Endothelial cell of umbilical vein (primary cell): Measurements from ENCODE around the gene C7. TPM values are rescaled to one million over a fixed set of nuclear protein-coding genes. Genes with fewer than 3 reads are reported as not detected.

Experiments used
- BruUV-seq: library from RNA; stranded (reverse); fragments of 400-500 nt; replicated peaks from 2 replicates; lab custom pipeline; 2021; lab: Mats Ljungman, UMichigan
- CTCF ChIA-PET: fragments of 300-600, 350-600 bp; sonication (Branson Sonifier 250); formaldehyde crosslinking; loops from one replicate; lab custom pipeline; 2021; ENCODE audit warnings: antibody characterized with exemption, inconsistent platforms; lab: Charles Lee
- POLR2A ChIA-PET: fragments of 300-600, 350-600 bp; sonication (Branson Sonifier 250); formaldehyde crosslinking; loops from one replicate; lab custom pipeline; 2021; ENCODE audit warnings: antibody characterized with exemption, inconsistent platforms; lab: Charles Lee
- DNase-seq: peaks from one replicate; pipeline ENCODE4 v3.0.0-alpha.2; 2011; ENCODE audit warnings: low read depth, low spot score
- FAIRE-seq: peaks from 2 replicates; lab custom pipeline; 2011; peaks lifted over from hg19 to GRCh38; lab: Jason Lieb, UNC
- H2AFZ ChIP-seq: 2 replicates; pipeline ENCODE4 v1.6.0; 2012; ENCODE audit warnings: low read depth, low read length, control low read depth, inconsistent platforms
- H3K27ac ChIP-seq: 2 replicates; pipeline ENCODE4 v1.5.1; 2011; ENCODE audit warnings: low read depth, mild to moderate bottlenecking, control low read depth, low read length, moderate library complexity; ENCODE audit not compliant: insufficient read depth
- H3K27me3 ChIP-seq, 2 experiments: 2 replicates each; pipeline versions ENCODE4 v1.6.0 to v1.6.1; 2011; ENCODE audit warnings: low read length in 2 of 2, mixed read lengths in 1 of 2; ENCODE audit not compliant: control insufficient read depth in 2 of 2, insufficient read depth in 2 of 2
- H3K36me3 ChIP-seq, 2 experiments: 2 replicates in 1 of 2; 3 replicates in 1 of 2; pipeline ENCODE4 v1.5.1; 2011; ENCODE audit warnings: low read length in 2 of 2, mild to moderate bottlenecking in 1 of 2, moderate library complexity in 1 of 2; ENCODE audit not compliant: control insufficient read depth in 2 of 2, insufficient read depth in 2 of 2; ENCODE audit errors: extremely low read depth in 1 of 2
- H3K4me1 ChIP-seq: 3 replicates; pipeline ENCODE4 v1.5.1; 2011; ENCODE audit warnings: mild to moderate bottlenecking, low read length; ENCODE audit not compliant: control insufficient read depth, insufficient read depth; ENCODE audit errors: extremely low read depth
- H3K4me2 ChIP-seq: 2 replicates; pipeline ENCODE4 v1.6.1; 2011; ENCODE audit warnings: low read length, control low read depth, mixed read lengths; ENCODE audit not compliant: insufficient read depth
- H3K4me3 ChIP-seq, 3 experiments: fragments of 200-600 bp in 1 of 3; sonication (generic), shearing (Covaris generic) in 1 of 3; replicated peaks in 1 of 3; 2 replicates each; pipeline ENCODE4 v1.5.1; 2011 to 2016; ENCODE audit warnings: control low read depth in 3 of 3, low read length in 3 of 3, mild to moderate bottlenecking in 2 of 3, inconsistent platforms in 1 of 3, low read depth in 1 of 3, moderate library complexity in 1 of 3; ENCODE audit not compliant: insufficient read depth in 1 of 3
- H3K79me2 ChIP-seq: 2 replicates; pipeline ENCODE4 v1.6.0; 2012; ENCODE audit warnings: low read length, inconsistent platforms; ENCODE audit not compliant: control insufficient read depth, insufficient read depth
- H3K9ac ChIP-seq: replicated peaks from 2 replicates; pipeline ENCODE3; 2011; ENCODE audit warnings: low read length, control low read depth; ENCODE audit not compliant: insufficient read depth; ENCODE audit errors: extremely low read depth
- H3K9me1 ChIP-seq: replicated peaks from 3 replicates; pipeline ENCODE4 v1.6.0; 2011; ENCODE audit warnings: mild to moderate bottlenecking, low read length; ENCODE audit not compliant: control insufficient read depth, insufficient read depth; ENCODE audit errors: extremely low read depth
- H3K9me3 ChIP-seq: replicated peaks from 2 replicates; pipeline ENCODE4 v1.5.1; 2012; ENCODE audit warnings: low read length, inconsistent platforms; ENCODE audit not compliant: control insufficient read depth, insufficient read depth
- H4K20me1 ChIP-seq: replicated peaks from 2 replicates; pipeline ENCODE3; 2011; ENCODE audit warnings: mild to moderate bottlenecking, low read length; ENCODE audit not compliant: control insufficient read depth, insufficient read depth; ENCODE audit errors: extremely low read depth
- CTCF ChIP-seq, 2 donors: IDR thresholded peaks; 1 replicate in 1 of 2; 2 replicates in 1 of 2; pipeline ENCODE4 v1.5.1; 2011; ENCODE audit warnings: low read length in 2 of 2, mild to moderate bottlenecking in 2 of 2, moderate library complexity in 2 of 2, control low read depth in 1 of 2, inconsistent platforms in 1 of 2, low read depth in 1 of 2; ENCODE audit not compliant: insufficient read depth in 1 of 2; ENCODE audit errors: extremely low read depth in 1 of 2
- EZH2 ChIP-seq: IDR thresholded peaks from 2 replicates; pipeline ENCODE4 v1.6.1; 2012; ENCODE audit warnings: borderline replicate concordance, low read depth, mild to moderate bottlenecking, moderate library complexity, low read length, inconsistent platforms; ENCODE audit not compliant: severe bottlenecking
- FOS ChIP-seq: IDR thresholded peaks from 2 replicates; pipeline ENCODE4 v1.6.1; 2011; ENCODE audit warnings: mild to moderate bottlenecking, low read length, moderate library complexity, borderline replicate concordance; ENCODE audit not compliant: insufficient read depth
- GATA2 ChIP-seq: IDR thresholded peaks from 2 replicates; pipeline ENCODE4 v1.7.0; 2011; ENCODE audit warnings: low read depth, mild to moderate bottlenecking, moderate library complexity, mixed read lengths, low read length; ENCODE audit not compliant: insufficient read length, insufficient read depth
- JUN ChIP-seq: IDR thresholded peaks from 2 replicates; pipeline ENCODE4 v1.6.1; 2011; ENCODE audit warnings: borderline replicate concordance, low read depth; ENCODE audit not compliant: insufficient read length, insufficient read depth
- MYC ChIP-seq: IDR thresholded peaks from one replicate; pipeline ENCODE4 v1.6.1; 2011; ENCODE audit warnings: mild to moderate bottlenecking, low read depth, low read length
- POLR2A ChIP-seq: IDR thresholded peaks from 2 replicates; pipeline ENCODE4 v1.6.1; 2012; ENCODE audit warnings: low read depth, mild to moderate bottlenecking, control low read depth, low read length
- POLR2AphosphoS5 ChIP-seq: IDR thresholded peaks from 2 replicates; pipeline ENCODE4 v1.6.1; 2012; ENCODE audit warnings: low read depth, mild to moderate bottlenecking, control low read depth, low read length, moderate library complexity; ENCODE audit not compliant: insufficient read depth
- dilution Hi-C: fragments of 300-500 bp; cut with MboI; formaldehyde crosslinking; loops from one replicate; pipeline ENCODE4 v1.15.0; 2019; ENCODE audit warnings: low sequenced_read_pairs; ENCODE audit not compliant: extremely low pct_ligation_motif_present
- intact Hi-C: fragments of 100-400 bp; cut with micrococcal nuclease; formaldehyde crosslinking; loops from one replicate; pipeline ENCODE4 v1.10.0; 2022
- polyA plus RNA-seq, 4 experiments: library from polyadenylated mRNA; depleted of rRNA in 3 of 4; stranded (reverse) in 3 of 4; unstranded in 1 of 4; fragments of >200 nt; gene quantifications; 2 replicates each; pipeline versions ENCODE4 v1.2.1 to v1.2.3, GENCODE V29; 2011 to 2012; ENCODE audit warnings: missing spikeins in 1 of 4
- total RNA-seq: library from RNA; stranded (reverse); gene quantifications from 2 replicates; pipeline ENCODE4 v1.2.3, GENCODE V29; 2021
- TF ChIP-seq, protein P1 (sequence below): IDR thresholded peaks from 2 replicates; pipeline ENCODE4 v1.6.1; 2011; ENCODE audit not compliant: insufficient read depth, insufficient read length

The C7 gene
- total and polyA plus RNA-seq, 2 donors (not counting 3 experiments of a cell fraction or from before 2014, with no cell fraction given): 0.08 to 0.29 TPM

GRCh38 chr5:40988746-40989510, 79.6 kb downstream of the C7 start:
- Histone ChIP-seq H3K9me3 (no peaks in the 10 kb centered on the region), H3K79me2 (no peaks in the 10 kb centered on the region), H3K27ac (no peak overlapping the region), H2AFZ (no peak overlapping the region), H3K9me1 (no peaks in the 10 kb centered on the region), H3K4me3 (no peak overlapping the region), H3K36me3 (no peaks in the 10 kb centered on the region), H4K20me1 (no peaks in the 10 kb centered on the region), H3K4me1 (no peaks in the 10 kb centered on the region), H3K9ac (no peak overlapping the region), H3K27me3 (no peaks in the 10 kb centered on the region), H3K4me2 (no peak overlapping the region)
- FAIRE-seq (no peak), DNase-seq (no peak)
- ChIA-PET CTCF (no interaction called here), POLR2A (no interaction called here)
- dilution Hi-C loops: no loop called here
- no peak for TF ChIP-seq MYC
- TF ChIP-seq POLR2A: no peak
- no peak for TF ChIP-seq EZH2
- no peak for TF ChIP-seq CTCF (IDR thresholded peaks at IDR 0.05; ENCODE audit: extremely low read depth in 1 of 2, insufficient read depth in 1 of 2, low read depth in 1 of 2, low read length in 2 of 2)
- no peak for TF ChIP-seq GATA2
- no peak for TF ChIP-seq POLR2AphosphoS5
- no peak for TF ChIP-seq JUN
- no peak for TF ChIP-seq FOS
- TF ChIP-seq, protein P1, sequence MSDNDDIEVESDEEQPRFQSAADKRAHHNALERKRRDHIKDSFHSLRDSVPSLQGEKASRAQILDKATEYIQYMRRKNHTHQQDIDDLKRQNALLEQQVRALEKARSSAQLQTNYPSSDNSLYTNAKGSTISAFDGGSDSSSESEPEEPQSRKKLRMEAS: no peak
- intact Hi-C loops: no loop called here
- no TSS peak for BruUV-seq
